ENCODE measurements around the gene GRB7.

DNA sequence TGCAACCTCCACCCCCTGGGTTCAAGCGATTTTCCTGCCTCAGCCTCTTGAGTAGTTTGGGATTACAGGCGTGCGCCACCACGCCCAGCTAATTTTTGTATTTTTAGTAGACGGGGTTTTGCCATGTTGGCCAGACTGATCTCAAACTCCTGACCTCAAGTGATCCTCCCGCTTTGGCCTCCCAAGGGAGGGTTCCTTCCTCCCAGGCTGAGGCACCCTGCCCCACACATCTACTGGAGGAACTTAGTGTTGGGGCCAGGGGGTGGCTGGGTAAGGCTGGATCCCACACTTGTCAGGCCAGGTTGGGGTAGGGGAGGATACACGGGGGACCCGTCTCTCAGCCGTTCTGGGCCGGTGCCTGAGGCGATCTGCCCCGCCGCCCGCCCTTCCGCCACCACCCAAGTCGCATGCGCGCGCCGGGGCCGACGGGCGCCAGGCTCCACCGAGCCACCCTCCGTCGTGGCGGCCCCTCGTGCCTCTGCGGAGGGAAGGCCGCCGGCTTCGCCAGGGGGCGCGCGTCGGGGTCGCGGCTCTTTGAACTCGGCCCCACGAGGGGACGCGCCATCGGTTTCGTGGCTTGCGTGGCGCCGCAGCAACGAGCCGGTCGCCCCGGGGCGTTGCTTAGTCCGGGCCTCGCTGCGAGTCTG is 15.9 kb downstream of the GRB7 start:
- TF ChIP-seq, protein P1, sequence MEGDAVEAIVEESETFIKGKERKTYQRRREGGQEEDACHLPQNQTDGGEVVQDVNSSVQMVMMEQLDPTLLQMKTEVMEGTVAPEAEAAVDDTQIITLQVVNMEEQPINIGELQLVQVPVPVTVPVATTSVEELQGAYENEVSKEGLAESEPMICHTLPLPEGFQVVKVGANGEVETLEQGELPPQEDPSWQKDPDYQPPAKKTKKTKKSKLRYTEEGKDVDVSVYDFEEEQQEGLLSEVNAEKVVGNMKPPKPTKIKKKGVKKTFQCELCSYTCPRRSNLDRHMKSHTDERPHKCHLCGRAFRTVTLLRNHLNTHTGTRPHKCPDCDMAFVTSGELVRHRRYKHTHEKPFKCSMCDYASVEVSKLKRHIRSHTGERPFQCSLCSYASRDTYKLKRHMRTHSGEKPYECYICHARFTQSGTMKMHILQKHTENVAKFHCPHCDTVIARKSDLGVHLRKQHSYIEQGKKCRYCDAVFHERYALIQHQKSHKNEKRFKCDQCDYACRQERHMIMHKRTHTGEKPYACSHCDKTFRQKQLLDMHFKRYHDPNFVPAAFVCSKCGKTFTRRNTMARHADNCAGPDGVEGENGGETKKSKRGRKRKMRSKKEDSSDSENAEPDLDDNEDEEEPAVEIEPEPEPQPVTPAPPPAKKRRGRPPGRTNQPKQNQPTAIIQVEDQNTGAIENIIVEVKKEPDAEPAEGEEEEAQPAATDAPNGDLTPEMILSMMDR (conservative IDR thresholded peaks at IDR 0.05; ENCODE audit: low read depth in 2 of 2), result no peak; a peak in 1 of 4 replicates
- no peak for TF ChIP-seq POLR2AphosphoS5 (IDR thresholded peaks at IDR 0.05; ENCODE audit: low read depth)
- TF ChIP-seq EZH2 (IDR thresholded peaks at IDR 0.05; ENCODE audit: low read depth, unreplicated experiment), result no peak
- no peak for TF ChIP-seq EZH2phosphoT487 (IDR thresholded peaks at IDR 0.05; ENCODE audit: unreplicated experiment)

Data from GM23338 (cell line).